22Rv1 (cell line): Measurements from ENCODE around the gene LENG8.

Experiments
- H3K27ac ChIP-seq: fragments of 450-650 bp; 2 replicates; pipeline ENCODE4 v1.5.1; 2017
- ZFX ChIP-seq: fragments of 450-650 bp; IDR thresholded peaks from 2 replicates; pipeline ENCODE4 v1.6.1; 2017; ENCODE audit warnings: antibody characterized with exemption, borderline replicate concordance
- TF ChIP-seq, protein P1 (sequence below): fragments of 450-650 bp; IDR thresholded peaks from 2 replicates; pipeline ENCODE4 v1.5.1; 2017; ENCODE audit warnings: mild to moderate bottlenecking

LENG8 gene

DNA sequence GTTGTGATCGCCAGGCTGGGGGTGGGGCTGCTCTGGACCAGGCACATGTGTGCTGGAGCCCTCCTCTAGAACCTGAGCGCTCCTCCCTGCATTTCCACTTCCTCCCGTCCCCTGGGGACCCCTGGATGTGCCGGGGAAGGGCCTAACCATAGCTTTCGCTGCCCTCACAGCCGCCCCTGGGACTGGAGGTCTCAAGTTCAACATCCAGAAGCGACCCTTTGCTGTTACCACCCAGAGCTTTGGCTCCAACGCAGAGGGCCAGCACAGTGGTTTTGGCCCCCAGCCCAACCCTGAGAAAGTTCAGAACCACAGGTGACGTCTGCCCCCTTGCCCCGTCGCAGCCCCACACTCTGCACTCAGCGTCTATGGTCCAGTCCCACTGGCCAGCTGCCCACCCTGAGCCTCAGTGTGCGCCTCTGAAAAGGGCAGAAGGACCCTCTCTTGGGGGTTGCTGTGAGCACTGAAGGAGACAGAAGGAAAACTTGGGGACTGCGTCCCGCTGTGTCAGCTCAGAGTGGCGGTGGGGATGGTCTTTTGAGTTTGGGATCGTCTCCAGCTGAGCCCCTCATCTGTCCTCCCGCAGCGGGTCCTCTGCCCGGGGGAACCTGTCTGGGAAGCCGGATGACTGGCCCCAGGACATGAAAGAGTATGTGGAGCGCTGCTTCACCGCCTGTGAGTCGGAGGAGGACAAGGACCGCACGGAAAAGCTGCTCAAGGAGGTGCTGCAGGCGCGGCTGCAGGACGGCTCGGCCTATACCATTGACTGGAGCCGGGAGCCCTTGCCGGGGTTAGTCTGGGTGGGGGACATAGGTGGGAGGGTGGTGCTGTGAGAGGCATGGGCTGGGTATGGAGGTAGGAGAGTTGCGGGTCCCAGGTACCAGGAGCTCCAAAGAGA, 6.0 kb downstream of the LENG8 start:
- TF ChIP-seq, protein P1, sequence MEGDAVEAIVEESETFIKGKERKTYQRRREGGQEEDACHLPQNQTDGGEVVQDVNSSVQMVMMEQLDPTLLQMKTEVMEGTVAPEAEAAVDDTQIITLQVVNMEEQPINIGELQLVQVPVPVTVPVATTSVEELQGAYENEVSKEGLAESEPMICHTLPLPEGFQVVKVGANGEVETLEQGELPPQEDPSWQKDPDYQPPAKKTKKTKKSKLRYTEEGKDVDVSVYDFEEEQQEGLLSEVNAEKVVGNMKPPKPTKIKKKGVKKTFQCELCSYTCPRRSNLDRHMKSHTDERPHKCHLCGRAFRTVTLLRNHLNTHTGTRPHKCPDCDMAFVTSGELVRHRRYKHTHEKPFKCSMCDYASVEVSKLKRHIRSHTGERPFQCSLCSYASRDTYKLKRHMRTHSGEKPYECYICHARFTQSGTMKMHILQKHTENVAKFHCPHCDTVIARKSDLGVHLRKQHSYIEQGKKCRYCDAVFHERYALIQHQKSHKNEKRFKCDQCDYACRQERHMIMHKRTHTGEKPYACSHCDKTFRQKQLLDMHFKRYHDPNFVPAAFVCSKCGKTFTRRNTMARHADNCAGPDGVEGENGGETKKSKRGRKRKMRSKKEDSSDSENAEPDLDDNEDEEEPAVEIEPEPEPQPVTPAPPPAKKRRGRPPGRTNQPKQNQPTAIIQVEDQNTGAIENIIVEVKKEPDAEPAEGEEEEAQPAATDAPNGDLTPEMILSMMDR, result no peak
- TF ChIP-seq ZFX, result no peak
- H3K27ac ChIP-seq, result no peak overlapping the region

DNA sequence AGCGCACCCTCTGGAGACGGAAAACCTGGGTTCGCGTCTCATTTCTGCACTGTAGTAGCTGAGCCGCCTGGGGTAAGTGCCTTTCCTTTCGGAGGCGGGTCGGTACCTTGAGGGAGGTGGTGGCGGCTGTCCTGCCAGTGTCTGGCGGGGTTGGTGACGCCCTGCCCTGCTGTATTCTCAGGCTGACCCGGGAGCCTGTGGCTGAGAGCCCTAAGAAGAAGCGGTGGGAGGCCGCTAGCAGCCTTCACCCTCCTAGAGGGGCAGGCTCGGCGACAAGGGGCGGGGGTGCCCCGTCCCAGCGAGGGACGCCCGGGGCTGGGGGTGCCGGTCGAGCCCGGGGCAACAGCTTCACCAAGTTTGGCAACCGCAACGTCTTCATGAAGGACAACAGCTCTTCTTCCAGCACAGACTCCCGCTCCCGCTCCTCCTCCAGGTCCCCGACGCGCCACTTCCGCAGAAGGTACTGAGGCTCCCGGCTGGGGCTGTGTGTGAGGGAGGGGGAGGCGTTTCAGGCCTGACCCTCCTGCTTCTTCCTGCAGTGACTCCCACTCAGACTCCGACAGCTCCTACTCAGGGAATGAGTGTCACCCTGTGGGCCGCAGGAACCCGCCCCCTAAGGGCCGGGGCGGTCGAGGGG, 6.9 kb downstream of the LENG8 start:
- no peak overlapping the region for H3K27ac ChIP-seq
- no peak for TF ChIP-seq ZFX
- TF ChIP-seq, protein P1, result no peak

DNA sequence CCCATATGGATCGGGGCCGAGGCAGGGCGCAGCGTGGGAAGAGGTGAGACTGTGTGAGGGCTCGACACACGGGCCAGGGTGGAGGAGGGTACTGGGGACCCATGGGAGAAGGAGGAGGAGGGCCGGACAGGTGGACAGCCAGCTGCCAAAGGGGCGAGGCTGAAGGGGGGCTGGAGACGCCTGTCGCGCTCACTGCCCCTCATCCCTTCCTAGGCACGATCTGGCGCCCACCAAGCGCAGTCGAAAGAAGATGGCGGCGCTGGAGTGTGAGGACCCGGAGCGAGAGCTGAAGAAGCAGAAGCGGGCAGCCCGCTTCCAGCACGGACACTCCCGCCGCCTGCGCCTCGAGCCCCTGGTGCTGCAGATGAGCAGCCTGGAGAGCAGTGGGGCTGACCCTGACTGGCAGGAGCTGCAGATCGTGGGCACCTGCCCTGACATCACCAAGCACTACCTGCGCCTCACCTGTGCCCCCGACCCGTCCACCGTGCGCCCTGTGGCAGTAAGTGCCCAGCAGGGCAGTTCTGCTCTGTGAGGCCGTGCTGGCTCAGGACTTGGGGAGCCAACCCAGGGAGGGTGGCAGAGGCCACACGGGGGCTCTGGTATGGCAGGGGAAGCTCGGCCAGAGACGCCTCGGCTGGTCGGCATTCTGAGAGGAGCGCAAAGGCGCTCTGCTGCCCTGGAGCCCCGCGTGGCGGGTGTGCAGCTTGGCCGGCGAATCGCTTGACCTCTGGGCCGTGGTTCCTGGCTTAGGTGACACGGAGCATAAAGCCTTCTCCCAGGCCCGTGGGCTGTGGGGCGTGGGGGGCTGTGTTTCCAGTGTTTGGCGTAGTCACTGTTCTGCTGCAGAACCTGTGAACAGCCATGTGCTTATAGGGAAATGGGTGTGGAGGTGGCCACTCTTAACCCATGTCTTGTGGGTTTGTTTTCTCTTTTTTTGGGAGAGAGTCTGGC, 7.7 kb downstream of the LENG8 start:
- TF ChIP-seq, protein P1, result no peak
- TF ChIP-seq ZFX, result no peak
- H3K27ac ChIP-seq, result no peak overlapping the region

DNA sequence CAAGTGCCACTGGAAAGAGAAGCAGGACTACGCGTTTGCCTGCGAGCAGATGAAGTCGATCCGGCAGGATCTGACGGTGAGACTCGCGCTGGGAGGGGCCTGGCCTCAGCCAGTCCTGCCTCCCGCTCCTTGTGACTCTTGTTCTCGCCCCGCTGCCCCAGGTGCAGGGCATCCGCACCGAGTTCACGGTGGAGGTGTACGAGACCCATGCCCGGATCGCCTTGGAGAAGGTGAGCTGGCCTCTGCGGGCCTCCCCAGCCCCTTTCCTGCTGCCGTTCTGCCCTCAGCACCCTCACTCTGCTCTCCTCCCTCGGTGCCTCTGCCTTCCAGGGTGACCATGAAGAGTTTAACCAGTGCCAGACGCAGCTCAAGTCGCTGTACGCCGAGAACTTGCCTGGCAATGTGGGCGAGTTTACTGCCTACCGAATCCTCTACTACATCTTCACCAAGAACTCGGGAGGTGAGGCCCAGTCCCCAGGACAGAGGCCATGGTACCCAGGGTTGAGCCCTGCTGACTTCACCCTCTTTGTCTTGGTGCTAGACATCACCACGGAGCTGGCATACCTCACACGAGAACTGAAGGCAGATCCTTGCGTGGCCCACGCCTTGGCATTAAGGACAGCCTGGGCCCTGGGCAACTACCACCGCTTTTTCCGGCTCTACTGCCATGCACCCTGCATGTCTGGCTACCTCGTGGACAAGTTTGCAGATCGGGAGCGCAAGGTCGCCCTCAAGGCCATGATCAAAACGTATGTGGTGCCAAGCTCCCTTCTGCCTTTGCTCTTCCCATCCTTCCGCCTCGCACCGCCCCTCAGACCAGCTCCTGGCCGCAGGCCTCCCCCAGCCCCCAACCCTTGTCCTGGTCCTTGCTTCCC, 9.0 kb downstream of the LENG8 start:
- no peak overlapping the region for H3K27ac ChIP-seq
- TF ChIP-seq ZFX, result no peak
- TF ChIP-seq, protein P1, result no peak

DNA sequence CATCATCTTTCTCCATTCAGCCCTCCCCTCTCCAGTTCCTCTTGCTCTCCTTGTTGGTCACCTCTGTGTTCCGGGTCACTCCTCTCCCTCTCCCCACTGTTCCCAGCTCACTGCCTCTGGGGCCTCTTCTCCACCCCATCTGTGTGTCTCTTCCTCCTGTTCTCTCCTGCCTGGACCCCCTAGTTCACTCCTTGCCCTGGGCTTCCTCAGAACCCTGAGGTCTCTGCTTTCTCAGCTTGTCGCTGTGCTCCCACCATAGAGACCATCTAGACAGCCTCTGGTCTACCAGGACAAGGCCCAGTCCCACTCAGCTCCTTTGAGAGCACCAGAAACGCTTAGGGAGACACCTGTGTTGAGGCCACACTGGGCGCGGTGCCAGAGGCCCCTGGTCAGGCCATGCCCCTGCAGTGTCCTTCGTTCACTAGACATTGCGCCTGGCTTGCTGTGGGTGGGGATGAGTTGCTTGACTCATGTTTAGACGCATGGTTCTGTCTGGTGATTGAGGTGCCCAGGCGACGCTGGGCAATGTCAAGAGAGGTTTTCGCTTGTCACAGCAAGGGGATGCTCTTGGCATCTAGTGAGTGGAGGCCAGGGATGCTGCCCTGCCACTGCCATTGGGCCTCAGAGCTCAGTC, 9.8 kb downstream of the LENG8 start:
- no peak overlapping the region for H3K27ac ChIP-seq
- TF ChIP-seq ZFX, result no peak
- TF ChIP-seq, protein P1, result no peak
